ENCODE results near the gene MLX. TPM values are rescaled to one million over a fixed set of nuclear protein-coding genes. Genes with fewer than 3 reads are reported as not detected.

MLX gene
- total RNA-seq, 1 experiment from 2014 or later: 45.3 TPM

DNA sequence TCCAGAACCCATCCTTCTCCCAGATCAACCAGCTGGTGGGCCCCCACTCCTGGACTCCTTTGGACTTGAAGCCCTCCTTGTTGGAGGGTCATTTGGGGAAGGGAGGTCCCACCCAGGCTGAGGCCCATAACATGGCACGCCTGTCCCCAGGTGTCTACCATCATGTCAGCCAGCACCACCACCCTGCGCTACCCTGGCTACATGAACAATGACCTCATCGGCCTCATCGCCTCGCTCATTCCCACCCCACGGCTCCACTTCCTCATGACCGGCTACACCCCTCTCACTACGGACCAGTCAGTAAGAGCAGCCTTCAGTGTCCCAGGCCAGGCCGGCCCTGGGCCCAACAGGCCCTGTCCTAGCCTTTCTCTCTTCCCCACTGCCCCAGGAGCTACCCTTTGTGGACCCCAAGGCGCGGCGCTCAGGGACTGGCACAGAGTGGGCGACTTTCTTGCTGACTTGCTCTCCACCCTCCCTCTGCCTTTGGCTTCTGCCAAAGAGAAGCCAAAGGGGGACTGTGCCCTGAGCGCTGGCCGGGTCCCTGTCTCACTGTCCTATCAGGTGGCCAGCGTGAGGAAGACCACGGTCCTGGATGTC lies 46.9 kb downstream of the MLX start:
- Histone ChIP-seq H4K5ac (ENCODE audit: insufficient read length, low read depth, low read length) (no peak overlapping the region), H3K79me1 (ENCODE audit: insufficient read depth, low read depth, low read length, poor library complexity, severe bottlenecking) (peaks cover 1% of the 10 kb centered on the region), H3K4me1 (ENCODE audit: insufficient read depth, low read length) (no peaks in the 10 kb centered on the region; the same call in 1 of the 2 replicates), H3K4ac (ENCODE audit: low read depth, low read length) (no peak overlapping the region), H4K8ac (replicated peaks; ENCODE audit: insufficient read length, low read depth, low read length) (no peak overlapping the region), H3K18ac (ENCODE audit: insufficient read length, low read depth, low read length) (no peak overlapping the region), H3K23ac (ENCODE audit: insufficient read length, low read depth, low read length) (no peak overlapping the region), H3K4me2 (ENCODE audit: insufficient read depth, insufficient read length, low read length) (no peak overlapping the region), H3K79me2 (ENCODE audit: insufficient read depth, low read length) (no peaks in the 10 kb centered on the region), H3K14ac (ENCODE audit: insufficient read depth, low read length) (no peak overlapping the region), H2BK120ac (ENCODE audit: low read depth, low read length, poor library complexity, severe bottlenecking) (no peak overlapping the region), H2BK15ac (ENCODE audit: low read depth, low read length) (no peak overlapping the region), H3K9ac (ENCODE audit: extremely low read depth, insufficient read length, low read length) (no peak overlapping the region), H3K23me2 (ENCODE audit: insufficient read length, low read depth, low read length, poor library complexity, severe bottlenecking) (peaks cover 3% of the 10 kb centered on the region), H4K20me1 (ENCODE audit: control insufficient read depth, insufficient read depth, insufficient read length) (no peaks in the 10 kb centered on the region), H2AFZ (ENCODE audit: low read length) (no peak overlapping the region), H3K27me3 (ENCODE audit: insufficient read depth, low read length) (no peaks in the 10 kb centered on the region), H2BK12ac (ENCODE audit: insufficient read length, low read depth, low read length) (no peak overlapping the region), H2BK20ac (ENCODE audit: low read depth, low read length, poor library complexity, severe bottlenecking) (no peak overlapping the region), H3K56ac (ENCODE audit: insufficient read length, low read depth, low read length) (no peak overlapping the region), H4K91ac (ENCODE audit: insufficient read length, low read depth, low read length) (no peak overlapping the region), H2AK5ac (ENCODE audit: insufficient read length, low read length) (no peak overlapping the region), H3T11ph (ENCODE audit: low read length) (no peak overlapping the region), H3K27ac (ENCODE audit: insufficient read length, low read depth, low read length) (no peak overlapping the region), H2BK5ac (ENCODE audit: insufficient read length, low read length) (no peak overlapping the region), H3K9me3 (ENCODE audit: control insufficient read depth, low read depth, low read length) (no peaks in the 10 kb centered on the region)
- peaks cover 35 to 48% (median 48%) of the 10 kb centered on the region in 3 experiments for H3K36me3 Mint-ChIP-seq (ENCODE audit: insufficient read depth in 1 of 3, low read depth in 3 of 3)
- peaks cover 0 to under 1% of the 10 kb centered on the region in 2 experiments; a peak in 1 of 5 replicates for H3K9me3 Mint-ChIP-seq
- peaks cover 2% of the 10 kb centered on the region; the same call in 1 of the 2 replicates for H3K27me3 Mint-ChIP-seq (ENCODE audit: low read depth)
- H3K4me1 Mint-ChIP-seq: peaks cover 9 to 11% of the 10 kb centered on the region in 2 experiments
- WGBS (ENCODE audit: extremely low coverage, insufficient read length, low lambda C conversion rate): no CpG with 5 or more reads among the region's 17 CpGs
- TF ChIP-seq, protein P1, sequence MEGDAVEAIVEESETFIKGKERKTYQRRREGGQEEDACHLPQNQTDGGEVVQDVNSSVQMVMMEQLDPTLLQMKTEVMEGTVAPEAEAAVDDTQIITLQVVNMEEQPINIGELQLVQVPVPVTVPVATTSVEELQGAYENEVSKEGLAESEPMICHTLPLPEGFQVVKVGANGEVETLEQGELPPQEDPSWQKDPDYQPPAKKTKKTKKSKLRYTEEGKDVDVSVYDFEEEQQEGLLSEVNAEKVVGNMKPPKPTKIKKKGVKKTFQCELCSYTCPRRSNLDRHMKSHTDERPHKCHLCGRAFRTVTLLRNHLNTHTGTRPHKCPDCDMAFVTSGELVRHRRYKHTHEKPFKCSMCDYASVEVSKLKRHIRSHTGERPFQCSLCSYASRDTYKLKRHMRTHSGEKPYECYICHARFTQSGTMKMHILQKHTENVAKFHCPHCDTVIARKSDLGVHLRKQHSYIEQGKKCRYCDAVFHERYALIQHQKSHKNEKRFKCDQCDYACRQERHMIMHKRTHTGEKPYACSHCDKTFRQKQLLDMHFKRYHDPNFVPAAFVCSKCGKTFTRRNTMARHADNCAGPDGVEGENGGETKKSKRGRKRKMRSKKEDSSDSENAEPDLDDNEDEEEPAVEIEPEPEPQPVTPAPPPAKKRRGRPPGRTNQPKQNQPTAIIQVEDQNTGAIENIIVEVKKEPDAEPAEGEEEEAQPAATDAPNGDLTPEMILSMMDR (conservative IDR thresholded peaks at IDR 0.05): no peak
- peak overlapping the region in 1 of 2 experiments; percentile 38; a peak in 1 of 5 replicates for H3K4me3 Mint-ChIP-seq
- DNase-seq: no peak
- H3K27ac Mint-ChIP-seq: no peak overlapping the region
